Eye (tissue), 1 donor: ENCODE results near the gene EIF3B.
"Not testable (repeated sequence)": the region's sequence is repeated elsewhere in the genome, so short reads cannot be mapped to it uniquely, and the experiment has no call there.

Experiments
- DNase-seq: peaks from one replicate; pipeline ENCODE4 v3.0.0-alpha.2; 2015

EIF3B gene

DNA sequence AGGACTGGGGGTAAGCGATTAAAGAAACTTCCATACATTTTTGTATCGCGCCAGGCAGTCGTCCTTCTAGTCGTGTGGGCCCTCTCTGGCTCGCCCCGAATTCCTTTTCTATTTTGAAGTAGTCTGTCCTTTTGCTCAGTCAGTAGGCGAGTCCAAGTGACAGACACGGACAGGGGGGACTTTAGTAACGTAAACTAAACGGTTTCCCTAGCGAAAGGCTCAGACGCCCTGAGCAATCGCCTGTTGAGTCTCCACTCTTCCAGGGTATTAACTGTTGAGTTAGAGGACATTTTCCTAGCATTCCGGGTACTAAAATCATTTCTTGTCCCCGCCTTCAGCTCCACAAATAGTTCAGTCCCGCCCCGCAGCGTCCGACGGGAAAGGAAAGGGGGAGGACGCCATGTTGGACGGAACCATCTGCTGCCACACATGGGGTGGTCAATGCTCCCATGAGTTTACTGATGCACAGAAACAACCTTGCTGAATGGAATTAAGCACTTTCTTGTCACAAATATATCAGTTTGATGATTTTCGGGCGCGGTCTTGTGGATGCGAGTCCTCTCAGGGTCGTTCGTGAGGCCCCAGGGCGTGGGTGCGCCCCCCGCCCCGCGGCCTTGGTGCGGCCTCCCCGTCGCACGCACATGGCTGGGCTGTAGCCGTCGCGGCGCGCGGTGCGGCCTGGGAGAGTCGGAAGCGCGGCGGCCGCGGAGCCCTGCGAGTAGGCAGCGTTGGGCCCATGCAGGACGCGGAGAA lies at the start of gene EIF3B:
TSS of gene EIF3B (plus strand) at position 642 of the 753 bp plus-strand sequence. CDS start at position 737, 95 bp downstream.
- DNase-seq, result peak; percentile 99

DNA sequence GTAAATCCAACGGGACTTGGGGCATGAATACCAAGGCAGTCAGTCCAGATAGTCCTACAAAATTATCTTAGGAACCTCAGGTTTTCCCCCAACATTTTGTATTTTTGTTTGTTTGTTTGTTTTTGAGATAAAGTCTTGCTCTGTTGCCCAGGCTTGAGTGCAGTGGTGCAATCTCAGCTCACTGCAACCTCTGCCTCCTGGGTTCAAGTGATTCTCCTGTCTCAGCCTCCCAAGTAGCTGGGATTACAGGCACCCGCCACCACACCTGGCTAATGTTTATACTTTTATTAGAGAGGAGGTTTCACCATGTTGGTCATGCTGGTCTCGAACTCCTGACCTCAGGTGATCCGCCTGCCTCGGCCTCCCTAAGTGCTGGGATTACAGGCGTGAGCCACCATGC lies 49.4 kb upstream of the EIF3B start:
- not testable (repeated sequence) for DNase-seq

DNA sequence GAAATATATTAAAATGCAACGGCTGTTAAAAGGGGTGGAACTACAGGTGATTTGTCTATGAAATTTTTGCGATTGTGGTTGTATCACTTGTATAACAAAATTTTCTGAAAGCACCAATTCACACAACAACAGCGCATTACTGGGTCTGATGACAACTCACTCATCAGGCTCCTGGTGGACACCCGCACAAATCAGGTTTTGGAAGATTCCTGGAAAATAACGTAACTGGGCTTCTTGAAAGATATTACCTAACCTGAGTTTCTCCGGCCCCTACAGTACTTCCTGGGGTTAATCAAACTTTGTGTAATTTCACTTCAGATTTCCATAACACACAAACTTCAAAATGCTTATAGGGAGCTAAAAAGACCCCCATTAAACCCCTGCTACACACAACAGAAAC lies 47.9 kb upstream of the EIF3B start:
- no peak for DNase-seq

DNA sequence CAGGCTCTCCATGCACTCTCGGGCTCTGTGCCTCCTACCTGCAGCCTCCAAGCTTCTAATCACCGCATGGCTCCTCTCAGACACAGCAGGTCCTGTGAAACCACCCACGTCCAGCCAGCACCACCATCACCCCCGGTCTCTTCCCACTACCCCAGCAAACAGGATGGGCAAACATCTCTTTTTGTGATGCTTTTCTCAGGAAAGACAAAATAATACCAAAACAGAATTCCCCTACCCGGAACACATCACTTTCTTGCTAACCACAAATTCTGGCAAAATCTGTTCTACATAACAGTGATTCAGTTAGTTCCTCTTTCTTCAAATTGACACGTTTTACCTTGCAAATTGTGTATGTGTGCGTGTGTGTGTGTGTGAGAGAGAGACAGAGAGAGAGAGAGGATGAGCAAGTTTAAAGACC lies 46.9 kb upstream of the EIF3B start:
- DNase-seq, result no peak

DNA sequence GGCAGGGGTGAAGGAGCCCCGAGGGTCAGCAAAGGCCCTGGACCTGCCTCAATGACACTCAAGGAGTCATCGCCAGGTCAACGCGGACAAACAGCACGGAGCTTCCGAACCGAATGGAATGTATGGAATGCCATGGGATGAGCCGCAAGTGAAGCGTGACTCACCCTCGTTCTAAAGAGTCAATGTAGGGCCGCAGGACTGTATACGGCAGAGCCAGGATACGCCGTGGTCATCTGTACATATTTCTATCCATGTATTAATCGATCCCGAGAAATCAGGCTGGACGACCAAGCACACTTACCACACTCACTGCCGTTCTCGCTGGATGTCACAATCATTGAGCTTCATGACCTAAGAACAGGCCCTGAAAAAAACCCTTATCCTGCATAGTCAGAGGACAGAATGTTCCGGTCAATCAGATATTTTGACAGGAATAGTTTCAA lies 44.7 kb upstream of the EIF3B start:
- peak; percentile 67 for DNase-seq

DNA sequence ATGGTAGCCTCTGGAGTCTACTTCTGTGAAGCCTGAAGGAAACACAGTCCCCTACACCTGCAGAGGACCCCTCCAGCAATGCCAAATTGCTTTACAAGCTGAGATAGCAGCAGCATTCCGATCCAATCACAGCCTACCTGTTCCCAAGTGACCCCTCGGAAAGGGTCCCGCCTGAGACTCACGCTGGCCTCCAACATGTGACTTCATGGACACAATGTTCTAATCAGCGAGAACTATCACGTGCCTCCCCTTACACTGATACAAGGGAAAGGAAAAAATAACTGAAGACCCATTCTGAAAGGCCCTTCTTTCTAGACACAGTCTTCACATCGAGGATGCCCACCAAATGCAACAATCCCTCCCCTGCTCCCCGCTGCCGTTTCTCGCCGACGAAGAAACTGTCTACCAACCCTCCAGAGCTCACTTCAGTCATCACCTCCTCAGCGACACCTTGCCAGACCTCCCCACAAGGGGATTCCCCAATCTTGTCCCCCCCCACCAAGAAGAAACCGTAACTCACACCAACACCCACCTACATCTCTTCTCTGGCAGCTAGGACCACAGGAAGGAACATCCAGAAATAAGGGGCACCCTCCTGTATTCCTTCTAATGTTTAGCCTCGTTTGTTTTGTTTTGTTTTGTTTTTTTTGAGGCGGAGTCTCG lies 42.2 kb upstream of the EIF3B start:
- DNase-seq, result no peak

DNA sequence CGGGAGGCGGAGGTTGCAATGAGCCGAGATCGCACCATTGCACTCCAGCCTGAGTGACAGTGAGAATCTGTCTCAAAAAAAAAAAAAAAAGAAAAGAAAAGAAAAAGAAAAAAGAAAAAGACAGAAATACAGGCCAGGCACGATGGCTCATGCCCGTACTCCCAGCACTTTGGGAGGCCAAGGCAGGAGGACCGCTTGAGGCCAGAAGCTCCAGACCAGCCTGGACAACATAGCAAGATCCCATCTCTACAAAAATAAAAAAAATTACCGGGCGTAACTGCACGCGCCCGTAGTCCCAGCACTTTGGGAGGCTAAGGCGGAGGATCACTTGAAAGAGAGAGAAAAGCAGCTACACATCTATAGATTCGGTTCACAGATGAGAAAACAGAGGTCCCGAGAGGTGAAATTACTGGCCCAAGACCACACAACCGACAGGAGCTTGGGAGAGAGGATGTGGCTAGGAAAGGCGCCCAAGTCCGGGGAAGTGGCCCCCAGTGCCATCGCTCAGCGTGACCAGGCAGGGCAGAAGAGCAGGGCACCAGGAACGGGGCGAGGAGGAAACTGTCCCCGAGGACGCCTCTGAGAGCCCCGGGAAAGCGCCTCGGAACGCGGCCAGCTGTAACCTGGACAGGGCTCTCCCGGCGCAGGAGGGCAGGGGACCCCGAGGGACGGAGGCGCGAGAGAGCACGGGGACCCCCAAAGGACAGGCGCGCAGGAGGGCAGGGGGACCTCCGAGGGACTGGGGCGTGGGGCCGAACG lies 41.0 kb upstream of the EIF3B start:
- DNase-seq, result no peak

DNA sequence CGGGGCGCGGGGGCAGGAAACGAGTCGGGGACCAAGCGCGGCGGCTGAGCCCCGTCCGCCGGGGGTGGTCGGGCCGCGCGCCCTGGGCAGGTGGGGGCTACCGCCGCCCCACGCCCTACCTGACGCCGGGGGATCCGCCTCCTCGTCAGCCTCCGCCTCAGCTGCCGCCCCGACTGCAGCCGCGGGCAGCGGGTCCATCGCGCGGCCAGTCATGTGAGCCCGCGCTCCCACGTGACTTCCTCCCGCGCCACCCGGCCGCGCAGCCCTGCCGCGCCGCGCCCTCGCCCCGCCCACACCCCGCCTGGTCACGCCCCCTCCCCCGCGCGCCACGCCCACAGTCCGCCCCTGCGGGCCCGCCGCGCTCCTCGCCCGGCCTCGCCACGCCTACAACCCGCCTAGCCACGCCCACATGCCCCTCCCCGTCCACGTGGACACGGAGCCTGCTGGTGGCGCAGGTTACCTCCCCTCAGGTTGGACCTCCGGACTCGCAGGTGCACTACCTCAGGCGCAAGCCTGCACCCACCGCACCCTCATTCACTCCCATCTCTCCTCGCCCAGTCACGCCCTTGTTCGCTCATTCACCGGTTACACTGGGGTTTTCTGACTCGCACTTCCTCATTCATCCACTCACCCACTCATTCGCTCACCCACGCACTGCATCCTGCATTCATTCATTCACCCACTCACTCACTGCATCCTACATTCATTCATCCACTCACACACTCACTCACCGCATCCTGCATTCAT lies 40.2 kb upstream of the EIF3B start, which contains the start of gene SNX8:
TSS of gene SNX8 (minus strand) at position 233 of the 747 bp plus-strand sequence. CDS start at position 213, 20 bp downstream.
- DNase-seq, result peak; percentile 92

DNA sequence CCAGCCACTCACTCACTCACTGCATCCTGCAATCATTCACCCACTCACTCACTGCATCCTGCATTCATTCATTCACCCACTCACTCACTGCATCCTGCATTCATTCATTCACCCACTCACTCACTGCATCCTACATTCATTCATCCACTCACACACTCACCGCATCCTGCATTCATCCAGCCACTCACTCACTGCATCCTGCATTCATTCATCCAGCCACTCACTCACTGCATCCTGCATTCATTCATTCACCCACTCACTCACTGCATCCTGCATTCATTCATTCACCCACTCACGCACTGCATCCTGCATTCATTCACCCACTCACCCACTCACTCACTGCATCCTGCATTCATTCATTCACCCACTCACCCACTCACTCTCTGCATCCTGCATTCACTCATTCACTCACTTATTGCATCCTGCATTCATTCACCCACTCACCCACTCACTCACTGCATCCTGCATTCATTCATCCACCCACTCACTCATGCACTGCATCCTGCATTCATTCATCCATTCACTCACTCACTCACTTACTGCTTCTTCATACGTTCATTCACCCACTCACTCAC lies 39.6 kb upstream of the EIF3B start:
- DNase-seq, result not testable (repeated sequence)

DNA sequence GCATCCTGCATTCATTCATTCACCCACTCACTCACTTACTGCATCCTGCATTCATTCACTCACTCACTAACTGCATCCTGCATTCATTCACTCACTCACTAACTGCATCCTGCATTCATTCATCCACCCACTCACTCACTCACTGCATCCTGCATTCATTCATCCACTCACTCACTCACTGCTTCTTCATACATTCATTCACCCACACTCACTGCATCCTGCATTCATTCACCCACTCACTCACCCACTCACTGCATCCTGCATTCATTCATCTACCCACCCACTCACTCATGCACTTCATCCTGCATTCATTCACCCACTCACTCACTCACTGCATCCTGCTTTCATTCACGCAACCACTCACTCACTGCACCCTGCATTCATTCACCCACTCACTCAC lies 38.8 kb upstream of the EIF3B start:
- no peak for DNase-seq

DNA sequence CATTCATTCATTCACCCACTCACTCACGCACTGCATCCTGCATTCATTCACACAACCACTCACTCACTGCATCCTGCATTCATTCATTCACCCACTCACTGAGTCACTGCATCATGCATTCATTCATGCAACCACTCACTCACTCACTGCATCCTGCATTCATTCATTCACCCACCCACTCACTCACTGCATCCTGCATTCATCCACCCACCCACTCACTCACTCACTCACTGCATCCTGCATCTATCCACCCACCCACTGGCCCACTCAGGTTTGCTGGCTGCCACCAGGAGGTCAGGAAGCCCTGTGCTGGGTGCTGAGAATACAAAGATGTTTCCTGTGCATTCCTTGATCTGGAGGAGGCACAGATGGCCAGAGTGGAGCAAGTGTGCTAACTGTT lies 38.0 kb upstream of the EIF3B start:
- no peak for DNase-seq

DNA sequence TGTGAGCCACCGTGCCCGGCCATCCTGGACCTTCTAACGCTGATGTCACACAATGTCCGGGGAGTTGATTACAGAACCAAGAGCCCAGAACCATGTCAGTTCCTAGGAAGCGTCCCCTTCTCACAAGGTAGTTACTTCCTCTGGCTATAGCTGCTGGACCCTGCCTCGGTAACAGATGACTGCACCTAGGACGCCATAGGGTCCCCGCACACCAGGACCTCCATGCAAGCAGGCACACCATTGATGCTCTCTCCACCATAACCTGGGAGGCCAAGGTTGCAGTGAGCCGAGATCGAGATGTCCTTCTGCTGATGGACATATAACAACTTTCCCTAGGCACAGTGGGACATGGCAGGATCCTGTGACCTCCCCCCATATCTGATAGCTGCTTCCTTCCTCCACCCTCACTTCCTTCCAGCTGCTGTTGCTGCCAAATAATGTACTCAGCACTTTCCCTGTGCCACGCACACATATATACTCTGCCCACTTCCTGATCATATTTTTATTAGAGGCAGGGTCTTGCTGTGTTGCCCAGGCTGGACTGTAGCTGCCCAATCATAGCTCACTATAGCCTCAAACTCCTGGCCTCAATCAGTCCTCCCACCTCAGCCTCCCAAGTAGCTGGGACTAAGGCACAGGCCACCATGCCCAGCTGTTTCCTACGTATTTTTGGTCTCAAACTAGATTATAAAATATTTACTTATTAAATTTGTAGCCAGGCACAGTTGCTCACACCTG lies 36.9 kb upstream of the EIF3B start:
- DNase-seq, result no peak

DNA sequence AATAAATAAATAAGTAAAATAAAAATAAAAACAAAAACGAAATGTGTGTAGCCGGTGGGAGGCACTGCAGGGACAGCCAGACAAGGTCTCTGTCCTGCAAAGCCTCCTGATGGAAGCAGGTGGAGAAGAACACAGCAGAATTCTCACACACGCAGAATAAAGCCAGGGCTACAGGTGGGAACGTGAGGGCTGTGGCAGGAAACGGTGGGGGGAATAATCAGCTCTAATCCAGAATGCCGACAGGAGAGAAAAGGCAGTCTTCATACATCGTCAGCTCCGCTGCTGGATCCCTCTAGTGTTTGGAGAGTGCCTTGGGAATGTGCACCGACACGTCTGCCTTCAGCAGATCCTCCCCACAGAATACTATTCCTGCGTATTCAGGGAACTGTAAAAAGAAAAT lies 33.6 kb upstream of the EIF3B start:
- peak; percentile 30 for DNase-seq

DNA sequence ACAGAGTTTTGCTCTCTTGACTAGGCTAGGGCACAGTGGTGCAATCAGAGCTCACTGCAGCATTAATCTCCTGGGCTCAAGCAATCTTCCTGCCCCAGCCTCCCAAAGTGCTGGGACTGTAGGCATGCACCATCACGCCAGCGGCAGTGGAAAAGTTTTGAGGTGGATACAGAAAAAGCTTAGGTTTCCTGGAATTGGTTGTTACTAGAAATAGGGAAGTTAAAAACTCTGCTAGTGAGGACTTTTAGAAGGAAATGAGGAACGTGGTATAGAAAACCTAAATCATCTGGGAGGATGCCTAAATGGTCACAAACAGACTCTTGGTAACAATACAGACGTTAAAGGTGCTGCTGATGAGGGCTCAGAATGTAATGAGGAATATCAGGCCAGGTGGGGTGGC lies 29.5 kb upstream of the EIF3B start:
- no peak for DNase-seq

DNA sequence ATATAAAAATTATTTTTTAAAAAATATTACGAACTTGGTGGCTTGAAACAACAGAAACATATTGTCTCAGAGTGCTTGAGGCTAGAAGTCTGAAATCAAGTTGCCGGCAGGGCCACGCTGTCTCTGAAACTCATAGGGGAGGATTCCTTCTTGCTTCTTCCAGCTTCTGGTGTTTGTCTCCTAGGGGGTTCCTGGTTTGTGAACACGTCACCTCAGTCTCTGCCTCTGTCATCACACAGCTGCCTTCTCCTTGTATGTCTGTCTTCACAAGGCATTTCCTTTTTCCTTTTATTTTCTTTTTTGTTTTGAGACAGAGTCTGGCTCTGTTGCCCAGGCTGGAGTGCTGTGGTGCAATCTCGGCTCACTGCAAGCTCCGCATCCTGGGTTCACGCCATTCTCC lies 27.7 kb upstream of the EIF3B start:
- no peak for DNase-seq

DNA sequence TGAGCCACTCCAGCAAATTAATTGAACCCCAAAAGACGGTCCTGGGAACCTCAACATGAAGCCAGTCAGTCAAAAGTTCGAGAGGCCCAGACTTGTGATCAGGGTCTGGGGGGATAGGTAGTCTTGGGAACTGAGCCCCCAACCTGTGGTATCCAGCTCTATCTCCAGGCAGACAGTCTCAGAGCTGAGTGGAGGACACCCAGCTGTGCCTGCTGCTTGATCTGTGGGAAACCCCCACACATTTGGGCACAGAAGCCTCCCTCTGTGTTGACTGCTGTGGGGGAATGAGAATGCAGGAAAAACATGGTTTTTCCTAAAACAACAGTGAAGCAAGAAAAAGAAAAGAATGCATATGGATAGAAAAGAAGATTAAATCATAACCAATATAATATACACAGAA lies 24.1 kb upstream of the EIF3B start:
- no peak for DNase-seq

DNA sequence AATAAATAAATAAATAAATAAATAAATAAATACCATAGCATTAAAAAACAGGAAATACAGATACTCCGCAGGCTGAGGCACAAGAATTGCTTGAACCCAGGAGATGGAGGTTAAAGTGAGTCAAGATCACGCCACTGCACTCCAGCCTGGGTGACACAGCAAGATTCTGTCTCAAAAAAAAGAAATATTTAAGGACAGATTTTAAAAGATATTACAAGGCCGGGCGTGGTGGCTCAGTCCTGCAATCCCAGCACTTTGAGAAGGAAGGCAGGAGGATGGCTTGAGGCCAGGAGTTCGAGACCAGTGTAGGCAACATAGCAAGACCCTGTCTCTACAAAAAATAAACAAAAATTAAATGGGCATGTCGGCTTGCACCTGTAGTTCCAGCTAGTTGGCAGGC lies 22.9 kb upstream of the EIF3B start:
- no peak for DNase-seq

DNA sequence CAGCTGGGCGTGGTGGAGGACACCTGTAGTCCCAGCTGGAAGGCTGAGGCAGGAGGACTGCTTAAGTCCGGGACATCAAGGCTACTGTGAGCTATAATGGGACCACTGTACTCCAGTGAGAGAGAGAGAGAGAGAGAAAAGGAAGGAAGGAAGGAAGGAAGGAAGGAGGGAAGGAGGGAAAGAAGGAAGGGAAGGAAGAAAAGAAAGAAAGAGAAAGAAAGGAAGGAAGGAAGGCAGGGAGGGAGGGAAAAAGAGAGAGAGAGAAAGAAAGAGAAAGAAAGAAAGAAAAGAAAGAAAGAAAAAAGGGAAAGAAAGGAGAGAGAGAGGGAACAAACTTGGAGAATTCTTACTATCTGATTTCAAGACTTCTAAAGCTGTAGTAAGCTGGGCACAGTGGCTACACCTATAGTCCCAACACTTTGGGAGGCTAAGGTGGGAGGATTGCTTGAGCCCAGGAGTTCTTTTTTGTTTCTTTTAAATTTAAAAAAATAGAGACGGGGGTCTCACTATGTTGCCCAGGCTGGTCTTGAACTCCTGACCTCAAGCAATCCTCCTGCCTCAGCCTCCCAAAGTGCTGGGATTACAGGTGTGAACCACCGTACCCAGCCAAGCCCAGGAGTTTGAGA lies 21.9 kb upstream of the EIF3B start:
- not testable (repeated sequence) for DNase-seq

DNA sequence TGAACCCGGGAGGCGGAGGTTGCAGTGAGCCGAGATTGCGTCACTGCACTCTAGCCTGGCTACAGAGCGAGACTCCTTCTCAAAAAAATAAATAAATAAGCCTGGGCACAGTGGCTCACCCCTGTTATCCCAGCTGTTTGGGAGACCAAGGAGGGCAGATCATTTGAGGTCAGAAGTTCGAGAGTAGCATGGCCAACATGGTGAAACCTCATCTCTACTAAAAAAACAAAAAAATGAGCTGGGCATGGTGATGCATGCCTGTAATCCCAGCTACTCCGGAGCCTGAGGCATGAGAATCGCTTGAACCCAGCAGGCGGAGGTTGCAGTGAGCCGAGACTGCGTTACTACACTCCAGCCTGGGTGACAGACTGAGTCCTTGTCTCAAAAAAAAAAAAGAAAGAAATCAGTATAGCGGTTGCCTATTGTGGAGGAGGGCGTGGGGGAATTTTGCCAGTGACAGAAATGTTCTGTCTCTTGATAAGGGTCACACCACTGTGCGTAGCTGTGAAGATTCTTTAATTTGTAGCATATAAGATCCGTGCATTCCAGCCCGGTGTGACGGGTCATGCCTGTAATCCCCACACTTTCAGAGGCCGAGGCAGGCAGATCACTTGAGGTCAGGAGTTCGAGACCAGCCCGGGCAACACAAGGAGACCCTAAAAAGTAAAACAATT lies 17.9 kb upstream of the EIF3B start:
- no peak for DNase-seq

DNA sequence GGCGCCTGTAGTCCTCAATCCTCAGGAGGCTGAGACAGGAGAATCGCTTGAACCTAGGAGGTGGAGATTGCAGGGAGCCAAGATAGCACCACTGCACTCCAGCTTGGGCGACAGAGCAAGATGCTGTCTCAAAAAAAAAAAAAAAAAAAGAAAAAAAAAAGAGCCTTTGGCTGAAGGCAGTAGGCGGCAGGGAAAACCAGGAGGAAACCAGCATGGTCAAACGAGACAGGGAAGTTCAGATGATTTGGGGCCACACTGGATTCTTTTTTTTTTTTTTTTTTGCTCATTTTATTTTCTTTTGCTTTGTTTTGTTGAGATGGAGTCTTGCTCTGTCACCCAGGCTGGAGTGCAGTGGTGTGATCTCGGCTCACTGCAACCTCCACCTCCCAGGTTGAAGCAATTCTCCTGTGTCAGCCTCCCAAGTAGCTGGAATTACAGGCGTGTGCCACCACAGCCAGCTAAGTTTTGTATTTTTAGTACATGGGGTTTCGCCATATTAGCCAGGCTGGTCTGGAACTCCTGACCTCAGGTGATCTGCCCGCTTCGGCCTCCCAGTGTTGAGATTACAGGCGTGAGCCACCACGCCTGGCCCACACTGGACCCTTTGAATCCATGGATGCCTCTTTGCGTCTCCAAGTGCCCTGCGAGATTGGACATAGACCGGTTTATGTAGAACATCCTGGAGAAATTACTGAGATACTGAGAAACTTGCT lies 7.1 kb upstream of the EIF3B start:
- DNase-seq, result not testable (repeated sequence)
